Measurements from ENCODE around the gene MARCKSL1.
"Not testable (repeated sequence)": the region's sequence is repeated elsewhere in the genome, so short reads cannot be mapped to it uniquely, and the experiment has no call there.

MARCKSL1 gene

DNA sequence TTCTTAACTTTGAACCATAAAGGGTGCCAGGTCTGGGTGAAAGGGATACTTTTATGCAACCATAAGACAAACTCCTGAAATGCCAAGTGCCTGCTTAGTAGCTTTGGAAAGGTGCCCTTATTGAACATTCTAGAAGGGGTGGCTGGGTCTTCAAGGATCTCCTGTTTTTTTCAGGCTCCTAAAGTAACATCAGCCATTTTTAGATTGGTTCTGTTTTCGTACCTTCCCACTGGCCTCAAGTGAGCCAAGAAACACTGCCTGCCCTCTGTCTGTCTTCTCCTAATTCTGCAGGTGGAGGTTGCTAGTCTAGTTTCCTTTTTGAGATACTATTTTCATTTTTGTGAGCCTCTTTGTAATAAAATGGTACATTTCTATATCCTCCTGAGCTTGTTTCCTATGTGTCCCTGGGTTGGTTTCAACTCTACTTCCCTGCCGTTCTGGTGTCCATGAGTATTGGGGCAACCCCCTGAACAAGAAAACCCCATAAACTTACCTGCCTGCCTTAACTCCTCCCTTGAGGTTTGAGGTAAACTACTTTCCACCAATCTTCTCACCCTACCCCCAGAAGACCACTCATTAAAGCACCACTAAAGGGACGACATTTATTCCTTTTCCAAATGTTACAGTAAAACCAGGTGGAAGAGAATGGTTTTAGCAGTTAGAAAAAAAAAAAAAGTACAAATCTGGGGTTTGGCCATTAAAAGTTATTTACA is 2.6 kb downstream of the MARCKSL1 start:
- DNase-seq (ENCODE audit: low spot score), result no peak

DNA sequence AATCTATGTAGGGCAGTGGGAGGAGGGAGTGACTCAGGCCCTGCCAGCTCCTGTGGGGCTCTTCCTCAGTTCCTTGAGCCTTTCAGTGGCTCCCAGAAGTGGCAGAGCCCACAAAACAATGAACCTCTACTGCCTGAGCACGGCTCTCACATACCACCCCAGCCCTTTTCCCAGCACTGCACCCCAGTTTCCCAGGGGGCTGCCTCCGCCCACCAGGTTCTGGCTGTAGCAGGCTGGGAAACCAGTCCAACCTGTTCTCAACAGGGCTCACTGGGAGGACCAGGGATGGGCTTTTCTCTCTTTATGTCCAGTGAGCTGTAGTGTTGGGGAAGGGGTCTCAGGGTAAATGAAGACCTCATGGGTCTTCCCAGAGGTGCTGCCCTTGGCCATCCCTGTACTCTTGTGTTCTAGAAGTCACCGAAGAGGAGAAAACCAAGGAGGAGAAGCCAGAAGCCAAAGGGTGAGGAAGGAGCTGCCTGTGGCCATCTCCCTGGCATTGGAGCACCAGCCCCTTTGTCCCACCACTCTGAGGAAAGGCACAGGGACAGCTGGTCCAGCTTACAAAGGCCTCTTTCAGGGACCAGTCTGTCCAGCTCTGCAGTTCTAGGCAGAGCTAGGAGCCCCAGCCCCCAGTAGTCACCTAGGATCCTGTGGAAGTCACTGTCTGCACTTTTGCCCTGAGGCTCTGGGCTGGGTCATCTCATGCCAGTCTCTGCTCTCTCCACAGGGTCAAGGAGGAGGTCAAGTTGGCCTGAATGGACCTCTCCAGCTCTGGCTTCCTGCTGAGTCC is 3.5 kb downstream of the MARCKSL1 start:
- no peak for DNase-seq (ENCODE audit: low spot score)

DNA sequence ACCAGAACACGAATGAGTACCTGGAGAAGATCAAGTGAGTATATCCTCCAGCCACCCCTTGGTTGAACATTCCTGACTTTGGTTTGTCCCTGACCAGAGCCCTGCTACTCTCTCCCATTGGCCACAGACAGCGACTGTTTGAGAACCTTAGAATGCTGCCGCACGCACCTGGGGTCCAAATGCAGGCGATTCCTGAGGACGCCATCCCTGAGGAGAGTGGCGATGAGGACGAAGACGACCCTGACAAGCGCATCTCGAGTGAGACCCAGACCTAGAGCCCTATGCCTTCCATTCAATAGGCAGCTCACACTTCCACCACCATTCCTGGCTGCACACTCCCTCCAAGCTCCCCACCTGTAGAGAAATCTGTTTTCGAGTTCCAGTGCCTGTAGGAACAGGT is 4.5 kb downstream of the MARCKSL1 start:
- DNase-seq (ENCODE audit: low spot score), result no peak

DNA sequence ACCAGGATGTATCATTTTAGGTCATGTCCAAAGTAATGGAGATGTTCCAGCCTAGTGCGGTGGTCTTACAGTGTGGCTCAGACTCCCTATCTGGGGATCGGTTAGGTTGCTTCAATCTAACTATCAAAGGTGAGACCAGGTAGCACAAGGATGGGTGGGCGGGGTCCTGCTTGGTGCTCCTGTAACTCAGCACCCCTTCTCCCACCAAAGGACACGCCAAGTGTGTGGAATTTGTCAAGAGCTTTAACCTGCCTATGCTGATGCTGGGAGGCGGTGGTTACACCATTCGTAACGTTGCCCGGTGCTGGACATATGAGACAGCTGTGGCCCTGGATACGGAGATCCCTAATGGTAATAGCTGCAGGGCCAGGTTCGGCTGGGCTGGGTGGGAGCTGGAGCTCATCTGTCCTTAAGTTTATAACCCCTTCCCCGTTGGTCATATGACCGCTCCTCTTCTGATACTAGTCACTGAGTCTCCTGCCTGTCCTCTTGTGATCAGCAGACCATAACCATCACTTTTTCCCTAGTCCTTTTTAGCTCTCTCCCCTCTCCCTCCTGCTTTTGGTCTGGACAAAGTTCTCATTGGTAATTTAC is 5.4 kb downstream of the MARCKSL1 start:
- no peak for DNase-seq (ENCODE audit: low spot score)

GRCh38 chr1:32329931-32330466 is 6.0 kb downstream of the MARCKSL1 start:
- no peak for DNase-seq (ENCODE audit: low spot score)

DNA sequence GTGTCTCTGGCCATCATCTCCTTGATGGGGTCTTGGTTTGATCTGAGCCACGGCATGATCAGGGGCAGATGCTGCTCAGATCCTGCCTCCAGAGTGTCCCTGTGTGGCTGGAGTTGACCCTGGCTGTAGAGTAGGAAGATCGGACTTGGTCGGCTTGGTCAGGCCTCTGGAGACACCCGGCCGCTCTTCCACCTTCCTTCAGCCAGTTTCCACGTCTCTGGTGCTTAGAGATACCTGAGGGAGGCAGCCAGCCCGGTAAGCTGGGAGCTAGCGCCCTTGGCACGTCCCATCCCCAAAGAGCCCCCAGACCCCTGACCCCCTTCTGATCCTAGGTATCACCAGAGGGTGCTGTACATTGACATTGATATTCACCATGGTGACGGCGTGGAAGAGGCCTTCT is 8.8 kb downstream of the MARCKSL1 start:
- DNase-seq (ENCODE audit: low spot score), result no peak

- no peak for DNase-seq (ENCODE audit: low spot score)
These were observed 14.2 kb downstream of the MARCKSL1 start for GRCh38 chr1:32321712-32322291.

- DNase-seq (ENCODE audit: low spot score), result no peak
These were observed 17.7 kb downstream of the MARCKSL1 start for GRCh38 chr1:32318127-32318869.

DNA sequence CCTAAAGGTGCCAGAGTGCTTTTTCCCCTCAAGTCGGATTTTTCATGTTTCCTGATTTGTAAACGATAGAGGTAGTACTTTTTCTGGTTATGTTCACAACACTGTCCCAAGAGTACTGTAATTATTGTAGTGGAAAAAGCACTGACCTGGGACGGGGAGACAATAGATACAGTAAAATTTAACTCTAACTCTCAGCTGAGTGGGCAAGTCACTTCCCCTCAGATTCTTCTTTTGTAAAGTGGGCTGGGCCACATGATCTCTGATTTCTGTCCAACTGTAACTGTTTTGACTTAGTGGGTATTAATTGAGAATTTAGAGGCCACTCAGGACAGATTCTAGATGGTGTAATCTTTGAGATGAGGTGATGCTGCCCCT is 19.1 kb downstream of the MARCKSL1 start:
- DNase-seq (ENCODE audit: low spot score), result no peak

DNA sequence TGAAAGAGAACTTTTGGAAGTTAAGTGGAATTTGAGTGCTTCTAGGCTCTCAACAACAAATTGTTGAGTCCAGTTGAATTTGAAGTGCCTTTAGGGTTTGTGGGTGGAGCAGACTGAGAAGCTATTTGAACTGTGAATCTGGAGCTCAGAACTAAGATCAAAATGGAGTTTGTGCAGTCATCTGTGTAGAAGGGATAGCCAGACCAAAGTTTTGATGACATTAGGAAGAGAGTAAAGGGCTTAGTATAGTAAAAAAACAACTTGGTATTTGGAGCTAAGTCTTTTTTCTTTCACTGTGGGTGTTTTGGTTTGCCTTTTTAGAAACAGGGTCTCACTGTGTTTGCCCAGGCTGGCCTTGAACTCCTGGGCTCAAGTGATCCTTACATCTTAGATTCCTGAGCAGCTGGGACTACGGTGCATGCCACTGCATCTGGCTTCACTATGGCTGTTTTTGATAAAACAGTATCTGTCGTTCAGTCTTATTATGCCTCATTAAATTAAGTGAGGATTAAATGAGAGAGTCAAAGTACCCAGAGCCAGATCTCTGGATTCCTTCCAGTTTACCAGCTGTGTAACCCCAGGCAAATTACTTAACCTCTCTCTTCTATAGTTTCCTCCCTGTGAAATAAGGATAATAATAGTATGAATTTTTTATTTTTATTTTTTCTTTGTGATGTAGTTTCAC is 24.2 kb downstream of the MARCKSL1 start:
- no peak for DNase-seq (ENCODE audit: low spot score)

DNA sequence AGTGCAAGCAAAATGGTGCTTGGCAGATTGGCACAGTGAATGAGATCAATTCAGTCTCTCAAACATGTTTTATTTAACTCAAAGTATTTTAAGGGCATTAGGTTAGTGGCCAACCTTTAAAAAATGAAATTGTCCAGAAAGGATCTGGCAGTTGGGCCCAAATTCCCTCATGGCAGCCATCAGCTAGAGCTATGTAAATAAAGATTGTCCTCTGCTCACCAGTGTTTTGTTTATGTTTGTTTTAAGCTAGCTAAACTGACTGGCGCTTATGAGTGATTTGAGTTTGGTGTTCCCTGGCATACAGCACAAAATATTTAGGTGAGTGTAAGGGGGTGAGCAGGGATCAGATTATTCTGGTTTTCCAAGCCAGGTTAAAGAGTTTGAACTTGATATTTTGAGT is 26.1 kb downstream of the MARCKSL1 start:
- no peak for DNase-seq (ENCODE audit: low spot score)

- DNase-seq (ENCODE audit: low spot score), result no peak
These were observed 28.7 kb downstream of the MARCKSL1 start for GRCh38 chr1:32307324-32307723.

DNA sequence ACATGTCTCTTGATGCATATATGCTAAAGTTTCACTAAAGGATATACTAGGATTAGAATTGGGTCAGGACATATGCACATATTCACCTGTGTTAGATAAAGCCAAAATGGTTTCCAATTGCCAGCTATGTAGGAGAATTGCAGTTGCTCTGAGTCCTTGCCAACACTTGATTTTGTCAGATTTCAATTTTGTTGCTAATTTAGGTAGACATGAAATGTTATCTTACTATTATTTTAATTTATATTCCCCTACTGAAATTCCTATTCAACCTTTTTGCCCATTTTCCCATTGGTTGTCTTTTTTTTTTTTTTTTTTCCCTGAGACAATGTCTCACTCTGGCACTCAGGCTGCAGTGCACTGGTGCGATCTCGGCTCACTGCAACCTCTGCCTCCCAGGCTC is 30.7 kb downstream of the MARCKSL1 start:
- no peak for DNase-seq (ENCODE audit: low spot score)

DNA sequence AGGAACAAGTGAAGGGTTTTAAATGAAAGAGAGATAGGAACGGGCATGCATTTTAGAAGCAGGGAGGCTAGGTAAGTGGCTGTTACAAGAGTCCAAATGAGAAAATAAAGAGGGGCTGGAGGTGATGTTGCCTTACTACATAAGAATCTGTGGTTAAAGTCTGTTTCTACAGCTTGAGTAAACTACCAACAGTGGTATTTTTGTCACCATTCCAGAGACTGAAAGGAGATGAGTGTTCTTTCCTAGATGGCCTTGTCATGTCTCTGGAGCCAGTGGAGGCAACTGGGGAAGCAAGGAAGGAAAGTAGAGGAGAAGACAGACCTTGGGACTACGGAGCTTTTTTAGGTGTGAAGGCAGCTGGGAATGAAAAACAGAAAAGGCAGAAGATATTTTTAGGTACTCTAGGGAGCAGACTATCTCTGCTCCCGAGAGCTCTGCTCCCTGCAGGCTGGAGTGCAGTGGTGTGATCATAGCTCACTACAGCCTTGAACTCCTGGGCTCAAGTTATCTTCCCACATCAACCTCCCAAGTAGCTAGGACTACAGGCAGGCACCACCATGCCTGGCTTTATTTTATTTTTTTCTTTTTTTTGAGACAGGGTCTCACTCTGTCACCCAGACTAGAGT is 31.9 kb downstream of the MARCKSL1 start:
- peak; percentile 50 for DNase-seq (ENCODE audit: low spot score)

DNA sequence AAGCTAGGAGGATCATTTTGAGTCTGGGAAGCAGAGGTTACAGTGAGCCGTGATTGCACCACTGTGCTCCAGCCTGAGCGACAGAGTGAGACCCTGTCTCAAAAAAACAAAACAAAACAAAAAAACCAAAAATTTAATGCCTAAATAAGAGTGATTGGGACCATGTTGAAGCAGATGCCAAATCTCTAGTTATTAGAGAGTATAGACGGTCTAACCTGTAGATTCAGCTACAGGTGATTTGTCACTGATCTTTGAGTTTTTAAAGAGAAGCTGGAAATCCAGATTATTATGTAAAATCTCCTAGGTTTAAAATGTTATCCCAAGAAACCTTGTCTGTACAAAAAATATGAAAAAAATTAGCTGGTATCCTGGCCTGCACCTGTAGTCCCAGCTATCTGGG is 32.7 kb downstream of the MARCKSL1 start:
- DNase-seq (ENCODE audit: low spot score), result no peak

GRCh38 chr1:32299327-32299726 is 36.7 kb downstream of the MARCKSL1 start:
- DNase-seq (ENCODE audit: low spot score), result no peak

GRCh38 chr1:32298211-32298610 is 37.8 kb downstream of the MARCKSL1 start:
- not testable (repeated sequence) for DNase-seq (ENCODE audit: low spot score)

DNA sequence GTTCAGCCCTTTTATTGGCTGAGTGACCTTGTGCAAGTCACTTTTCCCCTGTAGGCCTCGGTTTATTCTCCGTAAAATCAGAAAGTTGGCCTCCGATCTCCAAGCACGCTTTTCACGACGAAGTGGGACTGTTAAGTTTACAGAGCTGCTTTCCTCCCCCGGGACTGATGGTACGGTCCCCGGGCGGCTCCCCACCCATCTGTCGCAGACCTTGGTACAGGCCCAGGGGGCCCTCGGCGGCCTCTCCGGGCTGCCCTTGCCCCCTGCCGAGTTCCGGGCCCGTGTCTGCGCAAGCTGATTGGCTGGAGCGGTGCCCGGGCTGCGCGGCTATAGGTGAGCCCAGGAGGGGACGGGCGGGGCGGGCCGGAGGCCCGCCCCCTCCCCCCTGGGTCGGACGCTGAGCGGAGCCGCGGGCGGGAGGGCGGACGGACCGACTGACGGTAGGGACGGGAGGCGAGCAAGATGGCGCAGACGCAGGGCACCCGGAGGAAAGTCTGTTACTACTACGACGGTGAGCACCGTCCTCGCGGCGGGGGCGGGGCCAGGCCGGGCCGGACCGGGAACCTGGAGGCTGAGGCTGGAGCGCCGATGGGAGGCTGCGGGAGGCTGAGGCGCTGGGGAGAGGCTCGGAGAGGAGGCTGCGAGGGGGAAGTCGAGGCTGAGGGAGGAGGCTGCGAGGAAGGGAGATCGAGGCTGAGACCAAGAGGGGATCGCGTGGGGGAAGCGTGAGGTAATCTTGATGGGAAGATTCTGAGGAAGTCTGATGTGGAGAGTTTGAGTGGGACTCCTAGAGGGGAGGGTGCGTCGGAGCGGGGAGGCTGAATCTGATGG is 44.1 kb downstream of the MARCKSL1 start, which contains the start of gene HDAC1:
Gene HDAC1, plus strand, starts transcription at position 376 of the 831 bp plus-strand sequence. Its CDS starts 87 bp downstream, at position 463.
- peak; percentile 98 for DNase-seq (ENCODE audit: low spot score)

GRCh38 chr1:32291145-32291707 is 44.8 kb downstream of the MARCKSL1 start:
- DNase-seq (ENCODE audit: low spot score), result peak; percentile 67
